Trophoblast cell (in vitro differentiated cells and primary cell): ENCODE measurements around the gene NOP9.

ENCODE experiments used
- DNase-seq, 2 donors: peaks; one replicate each; pipeline ENCODE4 v3.0.0-alpha.2; 2016
- H2AFZ ChIP-seq: 2 replicates; pipeline ENCODE4 v1.6.1; 2013; ENCODE audit warnings: low read length, moderate library complexity, mild to moderate bottlenecking; ENCODE audit not compliant: insufficient read depth, poor library complexity
- H2AK5ac ChIP-seq: 2 replicates; pipeline ENCODE4 v1.6.1; 2013; ENCODE audit warnings: mild to moderate bottlenecking, low read length
- H2BK120ac ChIP-seq: 2 replicates; pipeline ENCODE4 v1.6.1; 2013; ENCODE audit warnings: low read length, mild to moderate bottlenecking, moderate library complexity; ENCODE audit not compliant: insufficient read depth, poor library complexity
- H2BK12ac ChIP-seq: 2 replicates; pipeline ENCODE4 v1.6.1; 2013; ENCODE audit warnings: mild to moderate bottlenecking, low read length, moderate library complexity
- H2BK5ac ChIP-seq: 2 replicates; pipeline ENCODE4 v1.6.1; 2013; ENCODE audit warnings: low read length, low read depth, moderate library complexity, mild to moderate bottlenecking; ENCODE audit not compliant: poor library complexity
- H3K14ac ChIP-seq: 2 replicates; pipeline ENCODE4 v1.6.1; 2013; ENCODE audit warnings: mild to moderate bottlenecking, low read length
- H3K18ac ChIP-seq: 2 replicates; pipeline ENCODE4 v1.6.1; 2013; ENCODE audit warnings: mild to moderate bottlenecking, low read length
- H3K23ac ChIP-seq: 2 replicates; pipeline ENCODE4 v1.6.1; 2013; ENCODE audit warnings: low read length
- H3K27ac ChIP-seq: 2 replicates; pipeline ENCODE4 v1.5.1; 2013; ENCODE audit warnings: low read depth, mild to moderate bottlenecking, inconsistent platforms, low read length, moderate library complexity
- H3K27me3 ChIP-seq: 2 replicates; pipeline ENCODE4 v1.6.1; 2013; ENCODE audit warnings: inconsistent platforms, mild to moderate bottlenecking, low read length, moderate library complexity; ENCODE audit not compliant: insufficient read depth
- H3K36me3 ChIP-seq, 2 experiments: 1 replicate in 1 of 2; 2 replicates in 1 of 2; pipeline ENCODE4 v1.6.1; 2013; ENCODE audit warnings: low read length in 2 of 2, mild to moderate bottlenecking in 2 of 2, moderate library complexity in 1 of 2; ENCODE audit not compliant: insufficient read depth in 2 of 2, control insufficient read depth in 1 of 2
- H3K4ac ChIP-seq: 2 replicates; pipeline ENCODE4 v1.6.1; 2013; ENCODE audit warnings: low read depth, mild to moderate bottlenecking, low read length, moderate library complexity
- H3K4me1 ChIP-seq, 2 experiments: 1 replicate in 1 of 2; 2 replicates in 1 of 2; pipeline ENCODE4 v1.6.1; 2013; ENCODE audit warnings: low read length in 2 of 2, mild to moderate bottlenecking in 2 of 2, moderate library complexity in 1 of 2; ENCODE audit not compliant: insufficient read depth in 2 of 2, control insufficient read depth in 1 of 2
- H3K4me2 ChIP-seq: 2 replicates; pipeline ENCODE4 v1.6.1; 2013; ENCODE audit warnings: inconsistent platforms, mild to moderate bottlenecking, low read length, moderate library complexity
- H3K4me3 ChIP-seq: 2 replicates; pipeline ENCODE4 v1.5.1; 2013; ENCODE audit warnings: mild to moderate bottlenecking, low read depth, low read length, inconsistent platforms
- H3K79me1 ChIP-seq: one replicate; pipeline ENCODE4 v1.6.1; 2013; ENCODE audit warnings: low read length
- H3K79me2 ChIP-seq: 2 replicates; pipeline ENCODE4 v1.6.1; 2013; ENCODE audit warnings: low read length, mild to moderate bottlenecking; ENCODE audit not compliant: control insufficient read depth, insufficient read depth, poor library complexity
- H3K9ac ChIP-seq: 2 replicates; pipeline ENCODE4 v1.6.1; 2013; ENCODE audit warnings: mild to moderate bottlenecking, low read length
- H3K9me3 ChIP-seq: 2 replicates; pipeline ENCODE4 v1.6.1; 2013; ENCODE audit warnings: low read depth, mild to moderate bottlenecking, control low read depth, inconsistent platforms, low read length; ENCODE audit not compliant: insufficient read depth
- H4K12ac ChIP-seq: 2 replicates; pipeline ENCODE4 v1.6.1; 2013; ENCODE audit warnings: low read depth, mild to moderate bottlenecking, low read length, moderate library complexity
- H4K8ac ChIP-seq: 2 replicates; pipeline ENCODE4 v1.6.1; 2013; ENCODE audit warnings: low read depth, mild to moderate bottlenecking, low read length, moderate library complexity
- H4K91ac ChIP-seq: one replicate; pipeline ENCODE4 v1.6.1; 2013; ENCODE audit warnings: low read depth, mild to moderate bottlenecking, low read length, moderate library complexity
- WGBS: extraction: QIAGEN DNeasy Blood & Tissue Kit; methylation state at CpG from one replicate; pipeline ENCODE4 v1.1.7; 2013; ENCODE audit warnings: missing lambda C conversion rate; ENCODE audit not compliant: insufficient read length, insufficient coverage; ENCODE audit errors: extremely low coverage; 5-methylcytosine and 5-hydroxymethylcytosine counted together

The NOP9 gene

GRCh38 chr14:24277606-24278321 is 21.9 kb upstream of the NOP9 start:
- Histone ChIP-seq H3K4me1 (peaks cover 4 to 5% of the 10 kb centered on the region in 2 experiments), H3K4me3 (no peak overlapping the region), H3K23ac (no peak overlapping the region), H2BK12ac (no peak overlapping the region), H3K14ac (no peak overlapping the region), H2AK5ac (no peak overlapping the region), H4K8ac (no peak overlapping the region), H3K4ac (no peak overlapping the region), H3K79me2 (no peaks in the 10 kb centered on the region), H3K9me3 (no peaks in the 10 kb centered on the region), H3K36me3 (no peaks in the 10 kb centered on the region), H4K91ac (no peak overlapping the region), H3K18ac (no peak overlapping the region), H2BK120ac (no peak overlapping the region), H3K79me1 (no peaks in the 10 kb centered on the region), H2BK5ac (no peak overlapping the region), H3K27me3 (no peaks in the 10 kb centered on the region), H3K27ac (no peak overlapping the region), H3K4me2 (no peak overlapping the region), H2AFZ (no peak overlapping the region), H4K12ac (no peak overlapping the region), H3K9ac (no peak overlapping the region)
- WGBS = no CpG with 5 or more reads among the region's 11 CpGs
- peak in 1 of 2 donors; percentile 12 for DNase-seq

DNA sequence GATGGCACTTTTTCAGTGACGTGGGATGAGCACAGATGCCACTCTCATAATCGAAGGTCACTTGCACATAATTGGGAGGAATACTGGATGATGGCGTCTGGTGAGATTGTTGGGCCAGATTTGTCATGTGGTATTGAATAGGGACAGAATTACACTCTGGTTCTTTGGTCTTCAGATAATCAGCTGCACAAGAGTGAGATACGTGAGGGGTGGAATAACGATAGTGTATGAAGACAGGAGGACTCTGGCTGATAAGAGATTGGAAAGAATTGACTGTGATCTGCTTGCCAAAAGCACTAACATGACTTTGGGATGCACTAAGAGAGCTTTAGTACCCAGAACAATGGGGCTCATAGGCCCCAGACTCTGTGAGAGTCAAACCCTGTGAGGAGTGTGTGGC is 21.2 kb upstream of the NOP9 start:
- Histone ChIP-seq H3K23ac (no peak overlapping the region), H3K27me3 (no peaks in the 10 kb centered on the region), H3K79me2 (no peaks in the 10 kb centered on the region), H3K4me1 (peaks cover 4 to 5% of the 10 kb centered on the region in 2 experiments), H4K8ac (no peak overlapping the region), H3K4me2 (no peak overlapping the region), H2AFZ (no peak overlapping the region), H3K27ac (no peak overlapping the region), H3K79me1 (no peaks in the 10 kb centered on the region), H3K9me3 (no peaks in the 10 kb centered on the region), H3K4ac (no peak overlapping the region), H3K4me3 (no peak overlapping the region), H2AK5ac (no peak overlapping the region), H3K9ac (no peak overlapping the region), H4K91ac (no peak overlapping the region), H3K14ac (no peak overlapping the region), H2BK12ac (no peak overlapping the region), H3K18ac (no peak overlapping the region), H2BK120ac (no peak overlapping the region), H4K12ac (no peak overlapping the region), H2BK5ac (no peak overlapping the region), H3K36me3 (no peaks in the 10 kb centered on the region)
- no CpG with 5 or more reads among the region's 5 CpGs for WGBS
- no peak for DNase-seq

GRCh38 chr14:24279301-24280186 is 20.1 kb upstream of the NOP9 start:
- H3K9me3 ChIP-seq = no peaks in the 10 kb centered on the region
- H2BK5ac ChIP-seq = no peak overlapping the region
- no peaks in the 10 kb centered on the region for H3K27me3 ChIP-seq
- no peak overlapping the region for H3K14ac ChIP-seq
- WGBS = no CpG with 5 or more reads among the region's 11 CpGs
- no peak overlapping the region for H3K27ac ChIP-seq
- H2BK12ac ChIP-seq = no peak overlapping the region
- no peak overlapping the region for H3K4me3 ChIP-seq
- H2AK5ac ChIP-seq = no peak overlapping the region
- no peak overlapping the region for H3K4ac ChIP-seq
- H2BK120ac ChIP-seq = no peak overlapping the region
- H3K36me3 ChIP-seq = no peaks in the 10 kb centered on the region
- H3K79me2 ChIP-seq = no peaks in the 10 kb centered on the region
- H3K23ac ChIP-seq = no peak overlapping the region
- no peak overlapping the region for H3K18ac ChIP-seq
- no peaks in the 10 kb centered on the region for H3K79me1 ChIP-seq
- no peak overlapping the region for H3K9ac ChIP-seq
- DNase-seq = peak in 1 of 2 donors; percentile 16
- no peak overlapping the region for H2AFZ ChIP-seq
- no peak overlapping the region for H4K12ac ChIP-seq
- H4K8ac ChIP-seq = no peak overlapping the region
- H3K4me1 ChIP-seq = peaks cover 4 to 5% of the 10 kb centered on the region in 2 experiments
- H3K4me2 ChIP-seq = no peak overlapping the region
- H4K91ac ChIP-seq = no peak overlapping the region

- Histone ChIP-seq H3K14ac (no peak overlapping the region), H3K23ac (no peak overlapping the region), H3K79me2 (no peaks in the 10 kb centered on the region), H3K4me3 (no peak overlapping the region), H2BK12ac (no peak overlapping the region), H3K9ac (no peak overlapping the region), H3K27me3 (no peaks in the 10 kb centered on the region), H3K4ac (no peak overlapping the region), H2BK120ac (no peak overlapping the region), H3K18ac (no peak overlapping the region), H3K36me3 (no peaks in the 10 kb centered on the region), H3K4me2 (no peak overlapping the region), H4K12ac (no peak overlapping the region), H3K79me1 (no peaks in the 10 kb centered on the region), H4K91ac (no peak overlapping the region), H3K9me3 (no peaks in the 10 kb centered on the region), H3K27ac (no peak overlapping the region), H2AFZ (no peak overlapping the region), H2AK5ac (no peak overlapping the region), H3K4me1 (peaks cover 4 to 9% of the 10 kb centered on the region in 2 experiments), H2BK5ac (no peak overlapping the region), H4K8ac (no peak overlapping the region)
- DNase-seq = no peak
- WGBS = no CpG with 5 or more reads among the region's 6 CpGs
These were observed 18.7 kb upstream of the NOP9 start for GRCh38 chr14:24280797-24281460.
